ENCODE results near the gene DCK.

The DCK gene

GRCh38 chr4:70969076-70969475, 24.4 kb upstream of the DCK start:
- H4K8ac ChIP-seq (ENCODE audit: low read length), result no peak overlapping the region
- DNase-seq, result no peak
- H3K4me3 ChIP-seq (ENCODE audit: insufficient read depth in 1 of 2, low read depth in 1 of 2, low read length in 2 of 2), result no peak overlapping the region
- H2BK12ac ChIP-seq (ENCODE audit: low read length in 2 of 2), result no peak overlapping the region
- no peak overlapping the region for H4K91ac ChIP-seq (ENCODE audit: low read length)
- 95% methylated on average over 6 of the region's 7 CpGs for WGBS
- no peak overlapping the region for H2AFZ ChIP-seq (ENCODE audit: low read depth, low read length)
- H3K4me2 ChIP-seq (ENCODE audit: low read length, poor library complexity, severe bottlenecking), result no peak overlapping the region
- H2BK5ac ChIP-seq (ENCODE audit: low read depth, low read length, poor library complexity, severe bottlenecking), result no peak overlapping the region
- no peaks in the 10 kb centered on the region for H3K9me3 ChIP-seq (ENCODE audit: control insufficient read depth, low read length)
- H2AK5ac ChIP-seq (ENCODE audit: low read length, severe bottlenecking), result no peak overlapping the region
- H3K36me3 ChIP-seq (ENCODE audit: control insufficient read depth in 1 of 2, insufficient read depth in 2 of 2, low read depth in 1 of 2, low read length in 2 of 2), result peaks cover 0 to 35% of the 10 kb centered on the region in 2 experiments
- no peak overlapping the region for H3K9ac ChIP-seq (ENCODE audit: low read length)
- peaks cover 16% of the 10 kb centered on the region for H3K79me1 ChIP-seq (replicated peaks; ENCODE audit: low read length, poor library complexity, severe bottlenecking)
- H2BK120ac ChIP-seq (ENCODE audit: low read depth, low read length), result no peak overlapping the region
- H3K18ac ChIP-seq (ENCODE audit: low read depth in 1 of 2, low read length in 2 of 2), result no peak overlapping the region
- no peak overlapping the region for H2BK15ac ChIP-seq (ENCODE audit: low read depth, poor library complexity, severe bottlenecking)
- H3K4me1 ChIP-seq (ENCODE audit: control insufficient read depth, insufficient read depth, low read depth, low read length), result peaks cover 4% of the 10 kb centered on the region
- no peak overlapping the region for H3K4ac ChIP-seq (ENCODE audit: low read depth in 1 of 2, low read length in 2 of 2)
- H3K27me3 ChIP-seq (ENCODE audit: control insufficient read depth in 1 of 2, insufficient read depth in 1 of 2, low read length in 2 of 2), result no peaks in the 10 kb centered on the region
- peak overlapping the region; percentile 73 for H3K27ac ChIP-seq (ENCODE audit: low read length, poor library complexity, severe bottlenecking)
- no peak overlapping the region for H3K23ac ChIP-seq (ENCODE audit: low read length in 2 of 2)
- H3K14ac ChIP-seq (ENCODE audit: low read length in 2 of 2), result no peak overlapping the region

GRCh38 chr4:70976252-70976651, 17.2 kb upstream of the DCK start:
- no peak overlapping the region for H4K8ac ChIP-seq (ENCODE audit: low read length)
- no peak overlapping the region for H2BK15ac ChIP-seq (ENCODE audit: low read depth, poor library complexity, severe bottlenecking)
- H3K36me3 ChIP-seq (ENCODE audit: control insufficient read depth in 1 of 2, insufficient read depth in 2 of 2, low read depth in 1 of 2, low read length in 2 of 2), result peaks cover 0 to 66% of the 10 kb centered on the region in 2 experiments
- no peak overlapping the region for H3K4ac ChIP-seq (ENCODE audit: low read depth in 1 of 2, low read length in 2 of 2)
- no peak overlapping the region for H3K4me3 ChIP-seq (ENCODE audit: insufficient read depth in 1 of 2, low read depth in 1 of 2, low read length in 2 of 2)
- no peak overlapping the region for H3K14ac ChIP-seq (ENCODE audit: low read length in 2 of 2)
- no peak overlapping the region for H4K91ac ChIP-seq (ENCODE audit: low read length)
- H2AK5ac ChIP-seq (ENCODE audit: low read length, severe bottlenecking), result no peak overlapping the region
- H2BK5ac ChIP-seq (ENCODE audit: low read depth, low read length, poor library complexity, severe bottlenecking), result no peak overlapping the region
- no peaks in the 10 kb centered on the region for H3K9me3 ChIP-seq (ENCODE audit: control insufficient read depth, low read length)
- no peak for DNase-seq
- H3K27me3 ChIP-seq (ENCODE audit: control insufficient read depth in 1 of 2, insufficient read depth in 1 of 2, low read length in 2 of 2), result no peaks in the 10 kb centered on the region
- H3K4me2 ChIP-seq (ENCODE audit: low read length, poor library complexity, severe bottlenecking), result no peak overlapping the region
- no CpG with 5 or more reads among the region's 3 CpGs for WGBS
- H3K18ac ChIP-seq (ENCODE audit: low read depth in 1 of 2, low read length in 2 of 2), result no peak overlapping the region
- no peak overlapping the region for H2BK120ac ChIP-seq (ENCODE audit: low read depth, low read length)
- H3K9ac ChIP-seq (ENCODE audit: low read length), result no peak overlapping the region
- H3K23ac ChIP-seq (ENCODE audit: low read length in 2 of 2), result no peak overlapping the region
- peaks cover 12% of the 10 kb centered on the region for H3K79me1 ChIP-seq (replicated peaks; ENCODE audit: low read length, poor library complexity, severe bottlenecking)
- no peak overlapping the region for H2BK12ac ChIP-seq (ENCODE audit: low read length in 2 of 2)
- no peak overlapping the region for H2AFZ ChIP-seq (ENCODE audit: low read depth, low read length)
- no peaks in the 10 kb centered on the region for H3K4me1 ChIP-seq (ENCODE audit: control insufficient read depth, insufficient read depth, low read depth, low read length)
- H3K27ac ChIP-seq (ENCODE audit: low read length, poor library complexity, severe bottlenecking), result no peak overlapping the region

- no CpG with 5 or more reads among the region's 1 CpG for WGBS
- no peak overlapping the region for H3K4me2 ChIP-seq (ENCODE audit: low read length, poor library complexity, severe bottlenecking)
- no peak overlapping the region for H3K27ac ChIP-seq (ENCODE audit: low read length, poor library complexity, severe bottlenecking)
- no peak overlapping the region for H2AK5ac ChIP-seq (ENCODE audit: low read length, severe bottlenecking)
- no peak overlapping the region for H3K4me3 ChIP-seq (ENCODE audit: insufficient read depth in 1 of 2, low read depth in 1 of 2, low read length in 2 of 2)
- H3K27me3 ChIP-seq (ENCODE audit: control insufficient read depth in 1 of 2, insufficient read depth in 1 of 2, low read length in 2 of 2), result no peaks in the 10 kb centered on the region
- H3K79me1 ChIP-seq (replicated peaks; ENCODE audit: low read length, poor library complexity, severe bottlenecking), result peaks cover 8% of the 10 kb centered on the region
- H3K23ac ChIP-seq (ENCODE audit: low read length in 2 of 2), result no peak overlapping the region
- no peak overlapping the region for H3K18ac ChIP-seq (ENCODE audit: low read depth in 1 of 2, low read length in 2 of 2)
- H2BK15ac ChIP-seq (ENCODE audit: low read depth, poor library complexity, severe bottlenecking), result no peak overlapping the region
- no peaks in the 10 kb centered on the region for H3K4me1 ChIP-seq (ENCODE audit: control insufficient read depth, insufficient read depth, low read depth, low read length)
- no peak overlapping the region for H4K91ac ChIP-seq (ENCODE audit: low read length)
- H3K36me3 ChIP-seq (ENCODE audit: control insufficient read depth in 1 of 2, insufficient read depth in 2 of 2, low read depth in 1 of 2, low read length in 2 of 2), result peaks cover 0 to 65% of the 10 kb centered on the region in 2 experiments
- H2BK5ac ChIP-seq (ENCODE audit: low read depth, low read length, poor library complexity, severe bottlenecking), result no peak overlapping the region
- no peak overlapping the region for H3K9ac ChIP-seq (ENCODE audit: low read length)
- H3K9me3 ChIP-seq (ENCODE audit: control insufficient read depth, low read length), result no peaks in the 10 kb centered on the region
- no peak overlapping the region for H3K4ac ChIP-seq (ENCODE audit: low read depth in 1 of 2, low read length in 2 of 2)
- no peak overlapping the region for H2BK120ac ChIP-seq (ENCODE audit: low read depth, low read length)
- DNase-seq, result peak; percentile 41
- no peak overlapping the region for H3K14ac ChIP-seq (ENCODE audit: low read length in 2 of 2)
- H4K8ac ChIP-seq (ENCODE audit: low read length), result no peak overlapping the region
- no peak overlapping the region for H2BK12ac ChIP-seq (ENCODE audit: low read length in 2 of 2)
- H2AFZ ChIP-seq (ENCODE audit: low read depth, low read length), result no peak overlapping the region
Observed at GRCh38 chr4:70979445-70980008, 13.9 kb upstream of the DCK start.

- DNase-seq, result peak; percentile 12
- Histone ChIP-seq H3K18ac (ENCODE audit: low read depth in 1 of 2, low read length in 2 of 2) (no peak overlapping the region), H4K91ac (ENCODE audit: low read length) (no peak overlapping the region), H2AK5ac (ENCODE audit: low read length, severe bottlenecking) (no peak overlapping the region), H3K4me2 (ENCODE audit: low read length, poor library complexity, severe bottlenecking) (no peak overlapping the region), H3K4me3 (ENCODE audit: insufficient read depth in 1 of 2, low read depth in 1 of 2, low read length in 2 of 2) (no peak overlapping the region), H2AFZ (ENCODE audit: low read depth, low read length) (no peak overlapping the region), H2BK120ac (ENCODE audit: low read depth, low read length) (no peak overlapping the region), H3K27ac (ENCODE audit: low read length, poor library complexity, severe bottlenecking) (no peak overlapping the region), H3K9me3 (ENCODE audit: control insufficient read depth, low read length) (no peaks in the 10 kb centered on the region), H3K14ac (ENCODE audit: low read length in 2 of 2) (no peak overlapping the region), H2BK12ac (ENCODE audit: low read length in 2 of 2) (no peak overlapping the region), H3K9ac (ENCODE audit: low read length) (no peak overlapping the region), H3K4me1 (ENCODE audit: control insufficient read depth, insufficient read depth, low read depth, low read length) (no peaks in the 10 kb centered on the region), H2BK15ac (ENCODE audit: low read depth, poor library complexity, severe bottlenecking) (no peak overlapping the region), H4K8ac (ENCODE audit: low read length) (no peak overlapping the region), H3K4ac (ENCODE audit: low read depth in 1 of 2, low read length in 2 of 2) (no peak overlapping the region), H3K23ac (ENCODE audit: low read length in 2 of 2) (no peak overlapping the region), H2BK5ac (ENCODE audit: low read depth, low read length, poor library complexity, severe bottlenecking) (no peak overlapping the region), H3K79me1 (replicated peaks; ENCODE audit: low read length, poor library complexity, severe bottlenecking) (peaks cover 8% of the 10 kb centered on the region), H3K36me3 (ENCODE audit: control insufficient read depth in 1 of 2, insufficient read depth in 2 of 2, low read depth in 1 of 2, low read length in 2 of 2) (peaks cover 0 to 58% of the 10 kb centered on the region in 2 experiments), H3K27me3 (ENCODE audit: control insufficient read depth in 1 of 2, insufficient read depth in 1 of 2, low read length in 2 of 2) (no peaks in the 10 kb centered on the region)
Observed at GRCh38 chr4:70980196-70980595, 13.3 kb upstream of the DCK start.

All from mesenchymal stem cell (in vitro differentiated cells and primary cell).